HG03135 (cell line): ENCODE measurements around the gene CCDC85C.

Experiments used
- ATAC-seq: cut with Tn5 transposase; IDR thresholded peaks from one replicate; pipeline ENCODE4 v1.9.1; 2021; ENCODE audit warnings: mild to moderate bottlenecking, moderate library complexity; ENCODE audit not compliant: unreplicated experiment

Gene CCDC85C

DNA sequence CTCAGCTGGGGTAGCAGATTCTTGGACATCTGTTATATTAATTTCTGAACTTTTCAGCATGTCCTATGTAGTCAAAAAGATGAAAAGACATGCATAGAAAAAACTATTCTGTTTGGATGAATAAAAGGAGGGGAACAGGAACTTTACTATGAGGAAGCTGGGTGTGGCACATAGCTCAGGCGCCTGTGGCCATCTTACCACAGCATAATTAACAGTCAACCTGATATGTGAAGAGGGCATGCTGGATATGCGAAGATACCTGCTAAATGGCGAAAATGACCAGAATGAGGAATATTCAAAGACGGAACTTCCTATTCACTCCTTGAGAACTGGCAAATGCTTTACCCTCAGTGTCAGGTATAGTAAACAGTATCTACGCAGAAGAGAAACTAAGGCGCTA is 141.8 kb downstream of the CCDC85C start:
- ATAC-seq, result no peak

DNA sequence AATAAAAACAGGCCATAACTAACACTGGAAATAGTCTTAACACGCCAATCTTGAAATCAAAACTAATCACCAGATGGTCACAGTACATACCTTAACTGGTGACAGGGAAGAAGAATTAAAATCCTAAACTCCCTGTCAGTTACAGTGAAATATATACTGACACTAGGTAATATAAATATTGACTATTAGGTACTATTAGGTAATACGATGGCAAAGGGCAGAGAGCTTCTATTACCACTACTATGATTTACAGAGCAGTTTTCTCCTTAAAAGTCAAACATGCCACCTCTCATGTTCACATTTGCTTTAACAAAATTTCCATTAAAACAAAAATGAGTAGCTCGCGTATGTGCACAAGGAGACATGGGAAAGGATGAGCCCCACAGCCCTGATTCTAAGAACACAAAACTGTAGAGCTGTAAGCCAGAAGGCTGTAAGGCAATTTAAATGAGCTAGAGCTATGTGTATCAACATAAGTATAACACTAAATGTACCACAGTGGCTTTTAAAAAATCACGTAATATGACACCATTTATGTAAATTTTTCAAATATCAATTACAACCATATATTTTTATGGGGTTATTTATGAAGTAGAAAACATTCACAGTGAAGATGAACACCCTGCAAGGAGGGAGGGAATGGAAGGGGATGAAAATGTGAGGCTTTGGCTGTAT is 142.5 kb downstream of the CCDC85C start:
- ATAC-seq, result no peak

DNA sequence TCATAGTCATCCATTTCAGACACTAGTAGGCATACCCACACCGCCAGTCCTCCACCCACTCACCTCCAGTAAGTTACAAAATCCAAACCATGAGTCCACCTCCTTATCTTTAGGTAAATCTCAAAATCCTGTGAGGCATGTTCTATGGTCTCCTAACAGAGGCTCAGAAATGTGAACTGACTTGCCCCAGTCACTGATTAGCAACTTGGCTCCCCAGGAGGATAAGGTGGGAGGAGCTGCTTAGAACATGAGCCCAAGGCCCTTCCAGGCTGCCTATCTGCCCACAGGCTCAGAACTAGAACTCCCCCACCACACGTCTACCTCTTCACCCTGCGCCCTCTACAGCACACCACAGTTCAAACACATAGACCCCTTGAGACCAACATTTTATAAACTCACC is 143.2 kb downstream of the CCDC85C start:
- no peak for ATAC-seq

DNA sequence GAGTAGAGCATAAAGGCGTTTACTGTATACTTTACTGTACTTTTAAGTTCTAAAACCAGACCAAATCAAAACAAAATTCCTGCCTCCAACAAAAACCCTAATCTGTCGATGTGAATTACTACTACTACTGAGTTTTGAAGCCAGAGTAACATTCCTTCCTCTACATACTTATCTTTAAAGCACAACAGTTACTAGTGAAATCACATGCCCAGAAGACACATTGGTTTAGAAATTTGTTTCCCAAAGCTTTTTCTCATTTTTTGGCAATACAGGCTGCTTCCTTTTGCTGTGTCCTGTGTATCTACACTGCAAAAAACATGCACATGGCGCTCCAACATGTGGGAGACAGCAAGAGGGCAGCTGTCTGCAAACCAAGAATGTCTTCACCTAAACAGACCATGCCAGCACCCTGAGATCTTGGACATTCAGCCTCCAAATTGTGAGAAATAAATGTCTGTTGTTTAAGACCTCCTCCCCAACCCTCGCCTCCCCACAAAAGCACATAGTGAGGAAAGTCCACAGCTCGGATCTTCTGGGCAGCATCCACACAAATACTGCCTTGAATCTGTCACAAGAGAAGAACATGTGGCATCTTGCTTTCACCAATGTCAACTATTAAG is 144.4 kb downstream of the CCDC85C start:
- ATAC-seq, result no peak

DNA sequence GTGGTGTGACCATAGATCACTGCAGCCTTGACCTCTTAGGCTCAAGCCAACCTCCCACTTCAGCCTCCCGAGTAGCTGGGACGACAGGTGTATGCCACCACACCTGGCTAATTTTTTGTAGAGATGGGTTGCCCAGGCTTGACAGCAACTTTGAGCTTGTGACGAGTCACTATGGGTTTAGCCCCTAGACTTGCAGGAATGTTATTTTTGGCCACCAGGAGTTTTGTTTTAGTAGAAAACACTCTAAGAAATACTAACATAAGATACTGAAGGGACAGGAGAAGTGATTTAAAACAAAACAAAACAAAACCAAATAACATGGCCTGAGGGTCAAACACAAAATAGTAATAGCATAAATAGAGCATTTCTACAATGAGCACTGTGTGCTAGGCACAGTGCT is 149.8 kb downstream of the CCDC85C start:
- no peak for ATAC-seq

DNA sequence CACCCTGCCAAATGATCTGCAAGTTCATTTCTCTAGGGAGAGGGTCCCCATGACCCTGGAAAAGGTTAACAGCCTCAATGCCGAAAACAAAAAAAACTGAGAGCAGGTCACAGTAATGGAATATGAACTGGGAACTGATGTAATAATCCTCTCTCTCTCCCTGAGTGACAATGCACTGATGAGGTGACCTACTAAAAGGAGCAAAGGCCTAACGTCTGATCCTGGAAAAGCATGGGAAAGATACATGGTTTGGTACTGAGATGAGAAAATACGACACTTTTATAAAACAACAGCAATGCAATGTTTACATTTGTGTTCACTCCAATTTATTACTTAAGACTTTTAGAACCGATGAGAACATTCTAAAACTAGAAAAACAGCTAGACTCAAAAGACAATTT is 151.0 kb downstream of the CCDC85C start:
- ATAC-seq, result no peak

DNA sequence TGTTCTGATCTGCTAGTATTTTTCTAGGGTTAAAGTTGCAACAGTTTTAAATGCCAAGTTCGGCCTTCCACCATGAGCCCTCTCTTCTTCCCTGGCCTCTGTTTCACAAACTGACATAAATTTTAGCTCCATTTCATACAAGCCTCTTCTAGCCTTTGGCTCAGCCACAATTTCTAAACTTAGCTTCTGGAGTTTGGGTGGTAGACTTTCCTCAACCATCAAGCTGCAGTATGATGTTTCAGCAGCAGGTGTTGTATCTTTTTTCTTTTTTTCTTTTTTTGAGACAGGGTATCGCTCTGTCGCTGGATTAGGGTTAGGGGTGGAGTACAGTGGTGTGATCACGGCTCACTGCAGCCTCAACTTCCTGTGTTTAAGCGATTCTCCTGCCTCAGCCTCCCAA is 152.8 kb downstream of the CCDC85C start:
- ATAC-seq, result no peak

DNA sequence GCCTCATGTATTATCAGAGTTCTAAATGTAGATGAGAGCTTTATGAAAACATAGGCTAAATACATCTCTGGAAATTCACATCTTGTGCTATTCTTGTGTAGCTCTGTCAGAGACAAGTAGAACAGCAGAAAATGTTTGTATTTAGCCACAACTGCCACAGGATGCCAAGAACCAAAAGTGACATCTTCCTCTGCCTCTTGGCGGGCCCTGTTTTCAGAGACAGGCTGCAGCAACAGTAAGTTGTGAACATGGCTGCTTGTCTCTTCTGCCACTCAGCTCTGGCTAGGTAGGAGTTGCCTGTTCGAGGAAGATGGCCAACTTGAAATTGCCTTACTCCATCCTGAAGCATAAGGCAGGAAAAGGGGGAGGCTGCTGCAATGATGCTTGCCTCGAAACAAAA is 153.7 kb downstream of the CCDC85C start:
- ATAC-seq, result no peak
